MM.1S (cell line): ENCODE results near the gene SLC24A3.

ENCODE experiments used
- EZH2 ChIP-seq: fragments of 300-600 bp; sonication (generic); optimal IDR thresholded peaks from 2 replicates; pipeline ENCODE3; 2017; ENCODE audit warnings: low read depth, mild to moderate bottlenecking, antibody characterized with exemption, low read length, mixed read lengths
- TF ChIP-seq, protein P1 (sequence below): fragments of 300-600 bp; sonication (generic); IDR thresholded peaks from 2 replicates; pipeline ENCODE4 v1.5.1; 2016; ENCODE audit warnings: antibody characterized with exemption, low read length, mixed read lengths

DNA sequence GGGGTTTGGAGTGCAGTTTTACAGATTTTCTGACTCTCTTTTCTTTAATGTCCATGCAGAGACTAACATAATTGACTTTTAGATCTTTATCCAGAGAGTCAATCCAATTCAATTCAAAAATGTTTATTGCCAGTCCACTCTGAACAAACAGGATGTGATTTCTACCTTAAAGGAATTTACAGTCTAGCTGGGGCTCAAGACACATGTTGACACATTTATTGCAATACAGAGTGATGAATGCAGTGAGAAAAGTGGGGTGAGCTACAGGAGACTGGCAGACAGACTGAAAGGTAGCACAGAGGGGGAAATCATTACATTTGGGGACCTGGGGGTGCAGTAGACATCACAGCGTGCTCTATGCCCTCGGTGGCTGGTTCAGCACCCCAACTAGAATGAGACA, 193.9 kb downstream of the SLC24A3 start:
- TF ChIP-seq, protein P1, sequence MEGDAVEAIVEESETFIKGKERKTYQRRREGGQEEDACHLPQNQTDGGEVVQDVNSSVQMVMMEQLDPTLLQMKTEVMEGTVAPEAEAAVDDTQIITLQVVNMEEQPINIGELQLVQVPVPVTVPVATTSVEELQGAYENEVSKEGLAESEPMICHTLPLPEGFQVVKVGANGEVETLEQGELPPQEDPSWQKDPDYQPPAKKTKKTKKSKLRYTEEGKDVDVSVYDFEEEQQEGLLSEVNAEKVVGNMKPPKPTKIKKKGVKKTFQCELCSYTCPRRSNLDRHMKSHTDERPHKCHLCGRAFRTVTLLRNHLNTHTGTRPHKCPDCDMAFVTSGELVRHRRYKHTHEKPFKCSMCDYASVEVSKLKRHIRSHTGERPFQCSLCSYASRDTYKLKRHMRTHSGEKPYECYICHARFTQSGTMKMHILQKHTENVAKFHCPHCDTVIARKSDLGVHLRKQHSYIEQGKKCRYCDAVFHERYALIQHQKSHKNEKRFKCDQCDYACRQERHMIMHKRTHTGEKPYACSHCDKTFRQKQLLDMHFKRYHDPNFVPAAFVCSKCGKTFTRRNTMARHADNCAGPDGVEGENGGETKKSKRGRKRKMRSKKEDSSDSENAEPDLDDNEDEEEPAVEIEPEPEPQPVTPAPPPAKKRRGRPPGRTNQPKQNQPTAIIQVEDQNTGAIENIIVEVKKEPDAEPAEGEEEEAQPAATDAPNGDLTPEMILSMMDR, result no peak
- no peak for TF ChIP-seq EZH2
